GM06990 (cell line): Measurements from ENCODE around the gene DEXI.

ENCODE experiments used
- DNase-seq: peaks from one replicate; pipeline ENCODE4 v3.0.0-alpha.2; 2011; ENCODE audit not compliant: insufficient read length; ENCODE audit errors: extremely low read depth
- H3K27me3 ChIP-seq: replicated peaks from 2 replicates; pipeline ENCODE4 v1.6.0; 2011; ENCODE audit warnings: low read length; ENCODE audit not compliant: control insufficient read depth, insufficient read depth
- H3K36me3 ChIP-seq: 2 replicates; pipeline ENCODE4 v1.5.1; 2011; ENCODE audit warnings: low read length; ENCODE audit not compliant: control insufficient read depth, insufficient read depth
- H3K4me3 ChIP-seq: replicated peaks from 2 replicates; pipeline ENCODE4 v1.5.1; 2011; ENCODE audit warnings: low read depth, mild to moderate bottlenecking, control low read depth, low read length
- CTCF ChIP-seq: IDR thresholded peaks from 2 replicates; pipeline ENCODE4 v1.5.1; 2011; ENCODE audit warnings: low read length, control low read depth, mild to moderate bottlenecking, inconsistent platforms; ENCODE audit not compliant: insufficient read depth, poor library complexity, severe bottlenecking

Gene DEXI

GRCh38 chr16:10911267-10911666 is 31.0 kb downstream of the DEXI start:
- Histone ChIP-seq H3K36me3 (peaks cover 42% of the 10 kb centered on the region), H3K27me3 (no peaks in the 10 kb centered on the region), H3K4me3 (no peak overlapping the region)
- DNase-seq = no peak
- no peak for TF ChIP-seq CTCF

GRCh38 chr16:10907757-10908045 is 34.6 kb downstream of the DEXI start:
- no peak for DNase-seq
- Histone ChIP-seq H3K4me3 (no peak overlapping the region), H3K36me3 (peaks cover 58% of the 10 kb centered on the region), H3K27me3 (no peaks in the 10 kb centered on the region)
- no peak for TF ChIP-seq CTCF

- no peak for DNase-seq
- TF ChIP-seq CTCF = no peak
- H3K36me3 ChIP-seq = peaks cover 63% of the 10 kb centered on the region
- no peak overlapping the region for H3K4me3 ChIP-seq
- H3K27me3 ChIP-seq = no peaks in the 10 kb centered on the region
Measured at GRCh38 chr16:10906914-10907756, 35.1 kb downstream of the DEXI start.

GRCh38 chr16:10906482-10906881 is 35.8 kb downstream of the DEXI start:
- peaks cover 70% of the 10 kb centered on the region for H3K36me3 ChIP-seq
- no peak for TF ChIP-seq CTCF
- H3K27me3 ChIP-seq = no peaks in the 10 kb centered on the region
- DNase-seq = no peak
- H3K4me3 ChIP-seq = no peak overlapping the region

- TF ChIP-seq CTCF = no peak
- Histone ChIP-seq H3K27me3 (no peaks in the 10 kb centered on the region), H3K36me3 (peaks cover 72% of the 10 kb centered on the region), H3K4me3 (no peak overlapping the region)
- DNase-seq = no peak
Measured at GRCh38 chr16:10902999-10903398, 39.3 kb downstream of the DEXI start.

GRCh38 chr16:10897134-10897533 is 45.1 kb downstream of the DEXI start:
- Histone ChIP-seq H3K27me3 (no peaks in the 10 kb centered on the region), H3K4me3 (no peak overlapping the region), H3K36me3 (peaks cover 33% of the 10 kb centered on the region)
- TF ChIP-seq CTCF = no peak
- no peak for DNase-seq
